Measurements from ENCODE around the gene BAZ2B. TPM values are rescaled to one million over a fixed set of nuclear protein-coding genes. Genes with fewer than 3 reads are reported as not detected.

The BAZ2B gene
- total RNA-seq, 1 experiment from 2014 or later: 43.3 TPM

GRCh38 chr2:159573294-159573693 is 43.1 kb downstream of the BAZ2B start:
- CTCF ChIA-PET: no interaction called here
- no peak overlapping the region for H3K27ac Mint-ChIP-seq (ENCODE audit: unreplicated experiment)
- no peaks in the 10 kb centered on the region for H3K4me1 Mint-ChIP-seq (ENCODE audit: low read depth, unreplicated experiment)
- no peaks in the 10 kb centered on the region for H3K36me3 Mint-ChIP-seq (ENCODE audit: insufficient read depth, unreplicated experiment)
- no peak for DNase-seq
- H3K9me3 Mint-ChIP-seq (ENCODE audit: low read depth, unreplicated experiment): no peaks in the 10 kb centered on the region
- no peak for TF ChIP-seq CTCF (IDR thresholded peaks at IDR 0.05; ENCODE audit: unreplicated experiment)
- no peaks in the 10 kb centered on the region for H3K27me3 Mint-ChIP-seq (ENCODE audit: unreplicated experiment)
- no peak overlapping the region for H3K4me3 Mint-ChIP-seq (ENCODE audit: low read depth, unreplicated experiment)
- no TSS peak for BruUV-seq (replicated peaks)
- intact Hi-C loops (cut with micrococcal nuclease; ENCODE audit: unreplicated experiment): no loop called here

- Mint-ChIP-seq H3K4me1 (ENCODE audit: low read depth, unreplicated experiment) (no peaks in the 10 kb centered on the region), H3K36me3 (ENCODE audit: insufficient read depth, unreplicated experiment) (no peaks in the 10 kb centered on the region), H3K4me3 (ENCODE audit: low read depth, unreplicated experiment) (no peak overlapping the region), H3K9me3 (ENCODE audit: low read depth, unreplicated experiment) (no peaks in the 10 kb centered on the region), H3K27me3 (ENCODE audit: unreplicated experiment) (no peaks in the 10 kb centered on the region), H3K27ac (ENCODE audit: unreplicated experiment) (no peak overlapping the region)
- no peak for DNase-seq
- CTCF ChIA-PET: no interaction called here
- TF ChIP-seq CTCF (IDR thresholded peaks at IDR 0.05; ENCODE audit: unreplicated experiment): no peak
- intact Hi-C loops (cut with micrococcal nuclease; ENCODE audit: unreplicated experiment): no loop called here
- no TSS peak for BruUV-seq (replicated peaks)
Measured at GRCh38 chr2:159572459-159572858, 43.9 kb downstream of the BAZ2B start.

GRCh38 chr2:159571540-159572260 is 44.6 kb downstream of the BAZ2B start:
- intact Hi-C loops (cut with micrococcal nuclease; ENCODE audit: unreplicated experiment): no loop called here
- TF ChIP-seq CTCF (IDR thresholded peaks at IDR 0.05; ENCODE audit: unreplicated experiment): no peak

GRCh38 chr2:159564081-159564480 is 52.3 kb downstream of the BAZ2B start:
- H3K36me3 Mint-ChIP-seq (ENCODE audit: insufficient read depth, unreplicated experiment): no peaks in the 10 kb centered on the region
- H3K9me3 Mint-ChIP-seq (ENCODE audit: low read depth, unreplicated experiment): no peaks in the 10 kb centered on the region
- no peaks in the 10 kb centered on the region for H3K4me1 Mint-ChIP-seq (ENCODE audit: low read depth, unreplicated experiment)
- CTCF ChIA-PET: no interaction called here
- DNase-seq: no peak
- no peak overlapping the region for H3K4me3 Mint-ChIP-seq (ENCODE audit: low read depth, unreplicated experiment)
- intact Hi-C loops (cut with micrococcal nuclease; ENCODE audit: unreplicated experiment): no loop called here
- no peak for TF ChIP-seq CTCF (IDR thresholded peaks at IDR 0.05; ENCODE audit: unreplicated experiment)
- H3K27ac Mint-ChIP-seq (ENCODE audit: unreplicated experiment): no peak overlapping the region
- no peaks in the 10 kb centered on the region for H3K27me3 Mint-ChIP-seq (ENCODE audit: unreplicated experiment)
- BruUV-seq (replicated peaks): no TSS peak

More at GRCh38 chr2:159571540-159572260, 44.6 kb downstream of the BAZ2B start:
- CTCF ChIA-PET: no interaction called here
- Mint-ChIP-seq H3K36me3 (ENCODE audit: insufficient read depth, unreplicated experiment) (no peaks in the 10 kb centered on the region), H3K4me3 (ENCODE audit: low read depth, unreplicated experiment) (no peak overlapping the region), H3K27ac (ENCODE audit: unreplicated experiment) (no peak overlapping the region), H3K27me3 (ENCODE audit: unreplicated experiment) (no peaks in the 10 kb centered on the region), H3K4me1 (ENCODE audit: low read depth, unreplicated experiment) (no peaks in the 10 kb centered on the region), H3K9me3 (ENCODE audit: low read depth, unreplicated experiment) (no peaks in the 10 kb centered on the region)
- DNase-seq: no peak
- BruUV-seq (replicated peaks): no TSS peak

Data from Calu3 (cell line).